Parathyroid adenoma (tissue), 2 donors: ENCODE data around the gene UBL4B.

ENCODE experiments used
- H2AFZ ChIP-seq: fragments of 300-600 bp; sonication (generic); one replicate; pipeline ENCODE4 v1.7.0; 2017; ENCODE audit warnings: antibody characterized with exemption, mild to moderate bottlenecking
- H3K27ac ChIP-seq: fragments of 300-600 bp; sonication (generic); one replicate; pipeline ENCODE4 v1.7.0; 2017
- H3K27me3 ChIP-seq: fragments of 300-600 bp; sonication (generic); one replicate; pipeline ENCODE4 v1.7.0; 2017; ENCODE audit warnings: low read length; ENCODE audit not compliant: control insufficient read depth, insufficient read depth
- H3K36me3 ChIP-seq: fragments of 300-600 bp; sonication (generic); one replicate; pipeline ENCODE4 v1.7.0; 2017; ENCODE audit warnings: low read length; ENCODE audit not compliant: control insufficient read depth, insufficient read depth
- H3K4me1 ChIP-seq: fragments of 300-600 bp; sonication (generic); one replicate; pipeline ENCODE4 v1.7.0; 2017; ENCODE audit warnings: control low read depth
- H3K4me2 ChIP-seq: fragments of 300-600 bp; sonication (generic); one replicate; pipeline ENCODE4 v1.7.0; 2017; ENCODE audit warnings: low read length
- H3K4me3 ChIP-seq: fragments of 300-600 bp; sonication (generic); one replicate; pipeline ENCODE4 v1.7.0; 2017; ENCODE audit warnings: low read depth, low read length
- H3K79me2 ChIP-seq: fragments of 300-600 bp; sonication (generic); one replicate; pipeline ENCODE4 v1.7.0; 2017; ENCODE audit warnings: control low read depth
- H3K9ac ChIP-seq: fragments of 300-600 bp; sonication (generic); one replicate; pipeline ENCODE4 v1.7.0; 2017; ENCODE audit warnings: mild to moderate bottlenecking
- H3K9me3 ChIP-seq: fragments of 300-600 bp; sonication (generic); one replicate; pipeline ENCODE4 v1.7.0; 2017; ENCODE audit warnings: low read length; ENCODE audit not compliant: control insufficient read depth
- CTCF ChIP-seq: fragments of 300-600 bp; sonication (generic); IDR thresholded peaks from one replicate; pipeline ENCODE4 v1.7.0; 2017; ENCODE audit warnings: antibody characterized with exemption, mild to moderate bottlenecking
- donor health status: primary hyperparathyroidism.

Gene UBL4B

GRCh38 chr1:110083061-110083865 lies 29.0 kb upstream of the UBL4B start:
- no peak overlapping the region for H3K27ac ChIP-seq
- H2AFZ ChIP-seq, result no peak overlapping the region
- no peak overlapping the region for H3K9ac ChIP-seq
- H3K4me3 ChIP-seq, result no peak overlapping the region
- no peaks in the 10 kb centered on the region for H3K79me2 ChIP-seq
- peak overlapping the region; percentile 71 for H3K4me2 ChIP-seq
- H3K36me3 ChIP-seq, result no peaks in the 10 kb centered on the region
- TF ChIP-seq CTCF, result no peak
- no peaks in the 10 kb centered on the region for H3K27me3 ChIP-seq
- no peaks in the 10 kb centered on the region for H3K4me1 ChIP-seq
- H3K9me3 ChIP-seq, result no peaks in the 10 kb centered on the region

- Histone ChIP-seq H3K9ac (no peak overlapping the region), H3K4me1 (no peaks in the 10 kb centered on the region), H3K36me3 (no peaks in the 10 kb centered on the region), H3K9me3 (no peaks in the 10 kb centered on the region), H3K27ac (no peak overlapping the region), H3K4me3 (no peak overlapping the region), H3K27me3 (no peaks in the 10 kb centered on the region), H2AFZ (peak overlapping the region; percentile 53), H3K79me2 (no peaks in the 10 kb centered on the region), H3K4me2 (peak overlapping the region; percentile 71)
- no peak for TF ChIP-seq CTCF
Observed at GRCh38 chr1:110083866-110084226, 28.4 kb upstream of the UBL4B start.

- Histone ChIP-seq H3K27me3 (no peaks in the 10 kb centered on the region), H3K4me2 (peak overlapping the region; percentile 71), H3K9ac (no peak overlapping the region), H2AFZ (peak overlapping the region; percentile 53), H3K4me3 (peak overlapping the region; percentile 52), H3K4me1 (no peaks in the 10 kb centered on the region), H3K36me3 (no peaks in the 10 kb centered on the region), H3K79me2 (no peaks in the 10 kb centered on the region), H3K9me3 (no peaks in the 10 kb centered on the region), H3K27ac (no peak overlapping the region)
- no peak for TF ChIP-seq CTCF
Observed at GRCh38 chr1:110084227-110085078, 27.8 kb upstream of the UBL4B start.

GRCh38 chr1:110085671-110086070 lies 26.6 kb upstream of the UBL4B start:
- H3K9me3 ChIP-seq, result no peaks in the 10 kb centered on the region
- no peaks in the 10 kb centered on the region for H3K79me2 ChIP-seq
- H3K4me1 ChIP-seq, result no peaks in the 10 kb centered on the region
- no peaks in the 10 kb centered on the region for H3K27me3 ChIP-seq
- H3K4me2 ChIP-seq, result no peak overlapping the region
- H3K27ac ChIP-seq, result no peak overlapping the region
- no peak overlapping the region for H3K4me3 ChIP-seq
- H3K36me3 ChIP-seq, result no peaks in the 10 kb centered on the region
- no peak for TF ChIP-seq CTCF
- no peak overlapping the region for H3K9ac ChIP-seq
- no peak overlapping the region for H2AFZ ChIP-seq
